ENCODE results near the gene APLN.

DNA sequence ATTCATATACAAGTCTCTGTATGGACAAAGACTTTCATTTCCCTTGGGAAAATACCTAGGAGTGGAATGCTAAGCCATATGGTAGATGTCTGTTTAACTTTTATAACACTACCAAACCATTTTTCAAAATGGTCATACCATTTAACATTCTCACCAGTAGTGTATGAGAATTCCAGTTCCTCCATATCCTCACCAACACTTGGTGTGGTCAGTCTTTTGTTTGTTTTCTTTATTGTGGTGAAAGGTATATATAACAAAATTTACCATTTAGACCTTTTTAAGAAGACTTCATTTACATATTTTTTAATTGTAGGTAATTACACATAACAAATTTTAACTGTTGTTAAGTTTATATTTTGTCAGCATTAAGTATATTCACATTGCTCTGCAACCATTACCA, 12.7 kb upstream of the APLN start:
- TF ChIP-seq POLR2AphosphoS5 (IDR thresholded peaks at IDR 0.05; ENCODE audit: borderline replicate concordance, low read depth, low read length): no peak
- no peak for TF ChIP-seq EZH2 (IDR thresholded peaks at IDR 0.05)

Measured in SK-N-MC (cell line).